K562 (cell line): ENCODE data around the gene HS3ST2.

Experiments used
- C11orf30 ChIP-seq: fragments of 450-650 bp; IDR thresholded peaks from 2 replicates; pipeline ENCODE4 v1.6.1; 2016; ENCODE audit warnings: low read depth, mild to moderate bottlenecking
- DMBX1 ChIP-seq: fragments of 250-450 bp; sonication (Bioruptor Pico); IDR thresholded peaks from 2 replicates; pipeline ENCODE4 v1.8.0; 2022; ENCODE audit warnings: inconsistent platforms, mild to moderate bottlenecking, moderate library complexity, borderline replicate concordance
- EHMT2 ChIP-seq: fragments of 450-650 bp; IDR thresholded peaks from 2 replicates; pipeline ENCODE4 v1.6.1; 2018; ENCODE audit warnings: antibody characterized with exemption
- KLF13 ChIP-seq: fragments of 450-650 bp; IDR thresholded peaks from 2 replicates; pipeline ENCODE4 v1.6.1; 2016; ENCODE audit warnings: missing genetic modification characterization, low read depth, mild to moderate bottlenecking, missing compliant biosample characterization, moderate library complexity, borderline replicate concordance
- NCOA1 ChIP-seq: fragments of 450-650 bp; IDR thresholded peaks from 2 replicates; pipeline ENCODE4 v1.6.1; 2016; ENCODE audit warnings: low read depth
- RBM39 ChIP-seq: fragments of 200-400 bp; formaldehyde crosslinking; optimal IDR thresholded peaks from 2 replicates; pipeline ENCODE3; 2018; ENCODE audit warnings: low read depth, low read length
- ZNF384 ChIP-seq: IDR thresholded peaks from 2 replicates; pipeline ENCODE4 v1.6.1; 2012; ENCODE audit warnings: low read depth, low read length, improper control_type of control experiment
- TF ChIP-seq, protein P1 (sequence below), 3 experiments: IDR thresholded peaks in 2 of 3; conservative IDR thresholded peaks in 1 of 3; 2 replicates each; pipeline ENCODE4 v1.5.1; 2011 to 2012; ENCODE audit warnings: low read length in 3 of 3, mild to moderate bottlenecking in 3 of 3, control low read depth in 2 of 3, improper control_type of control experiment in 1 of 3, inconsistent platforms in 1 of 3, low read depth in 1 of 3, mixed read lengths in 1 of 3, moderate library complexity in 1 of 3; ENCODE audit not compliant: insufficient read depth in 2 of 3

DNA sequence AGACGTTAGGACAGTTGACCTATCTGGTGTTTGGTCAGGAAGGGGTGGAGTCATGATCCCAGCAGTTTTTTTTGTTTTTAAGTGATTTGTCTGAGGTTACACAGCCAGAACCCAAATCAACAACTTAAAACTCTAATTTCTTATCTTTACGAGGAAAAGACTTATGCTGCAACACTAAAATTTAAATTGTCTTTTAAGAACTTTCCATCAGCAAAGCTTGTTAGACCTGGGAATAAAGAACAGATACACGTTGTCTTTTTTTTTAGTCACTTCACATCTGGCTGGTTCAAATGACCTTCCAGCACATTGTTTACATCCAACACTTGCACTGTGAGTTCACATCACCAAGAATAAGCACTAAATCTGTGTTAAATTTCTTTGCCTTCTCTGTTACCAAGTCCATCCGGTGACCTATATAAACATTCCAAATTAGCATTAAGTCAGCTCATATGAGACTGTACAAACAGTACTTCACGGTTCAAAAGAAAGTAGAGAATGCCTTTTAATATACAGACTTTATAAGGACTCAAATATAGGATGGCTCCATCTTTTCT, 115.0 kb downstream of the HS3ST2 start:
- TF ChIP-seq, protein P1, sequence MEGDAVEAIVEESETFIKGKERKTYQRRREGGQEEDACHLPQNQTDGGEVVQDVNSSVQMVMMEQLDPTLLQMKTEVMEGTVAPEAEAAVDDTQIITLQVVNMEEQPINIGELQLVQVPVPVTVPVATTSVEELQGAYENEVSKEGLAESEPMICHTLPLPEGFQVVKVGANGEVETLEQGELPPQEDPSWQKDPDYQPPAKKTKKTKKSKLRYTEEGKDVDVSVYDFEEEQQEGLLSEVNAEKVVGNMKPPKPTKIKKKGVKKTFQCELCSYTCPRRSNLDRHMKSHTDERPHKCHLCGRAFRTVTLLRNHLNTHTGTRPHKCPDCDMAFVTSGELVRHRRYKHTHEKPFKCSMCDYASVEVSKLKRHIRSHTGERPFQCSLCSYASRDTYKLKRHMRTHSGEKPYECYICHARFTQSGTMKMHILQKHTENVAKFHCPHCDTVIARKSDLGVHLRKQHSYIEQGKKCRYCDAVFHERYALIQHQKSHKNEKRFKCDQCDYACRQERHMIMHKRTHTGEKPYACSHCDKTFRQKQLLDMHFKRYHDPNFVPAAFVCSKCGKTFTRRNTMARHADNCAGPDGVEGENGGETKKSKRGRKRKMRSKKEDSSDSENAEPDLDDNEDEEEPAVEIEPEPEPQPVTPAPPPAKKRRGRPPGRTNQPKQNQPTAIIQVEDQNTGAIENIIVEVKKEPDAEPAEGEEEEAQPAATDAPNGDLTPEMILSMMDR (IDR thresholded peaks at IDR 0.05 in 2 of 3, conservative IDR thresholded peaks at IDR 0.05 in 1 of 3; ENCODE audit: insufficient read depth in 2 of 3, low read depth in 1 of 3, low read length in 3 of 3): no peak
- TF ChIP-seq ZNF384 (no peak), NCOA1 (no peak), DMBX1 (no peak), C11orf30 (no peak), KLF13 (no peak), EHMT2 (no peak), RBM39 (no peak)
